HS-27A (cell line): ENCODE measurements around the gene C21orf58.
"Not testable (repeated sequence)": the region's sequence is repeated elsewhere in the genome, so short reads cannot be mapped to it uniquely, and the experiment has no call there.

Source experiments
- DNase-seq: peaks from one replicate; pipeline ENCODE4 v3.0.0-alpha.2; 2012; ENCODE audit warnings: low read depth, missing footprints

Gene C21orf58

GRCh38 chr21:46324390-46325072 lies 861 bp upstream of the C21orf58 start:
- peak; percentile 53 for DNase-seq

- DNase-seq: no peak
These were observed 402 bp downstream of the C21orf58 start for GRCh38 chr21:46323227-46323709.

- no peak for DNase-seq
These were observed 1.1 kb downstream of the C21orf58 start for GRCh38 chr21:46322351-46323226.

GRCh38 chr21:46320331-46320801 lies 3.3 kb downstream of the C21orf58 start:
- no peak for DNase-seq

- DNase-seq: no peak
These were observed 4.5 kb downstream of the C21orf58 start for GRCh38 chr21:46319186-46319585.

- DNase-seq: no peak
These were observed 5.2 kb downstream of the C21orf58 start for GRCh38 chr21:46318464-46318845.

GRCh38 chr21:46317710-46318463 lies 5.8 kb downstream of the C21orf58 start:
- no peak for DNase-seq

- DNase-seq: no peak
These were observed 6.9 kb downstream of the C21orf58 start for GRCh38 chr21:46316708-46317324.

GRCh38 chr21:46314441-46315020 lies 9.1 kb downstream of the C21orf58 start:
- no peak for DNase-seq

- DNase-seq: no peak
These were observed 10.7 kb downstream of the C21orf58 start for GRCh38 chr21:46312949-46313348.

GRCh38 chr21:46311568-46311967 lies 12.1 kb downstream of the C21orf58 start:
- no peak for DNase-seq

GRCh38 chr21:46310260-46310659 lies 13.4 kb downstream of the C21orf58 start:
- DNase-seq: not testable (repeated sequence)

GRCh38 chr21:46308431-46308830 lies 15.2 kb downstream of the C21orf58 start:
- no peak for DNase-seq

- no peak for DNase-seq
These were observed 16.0 kb downstream of the C21orf58 start for GRCh38 chr21:46307625-46308024.

GRCh38 chr21:46304955-46305354 lies 18.7 kb downstream of the C21orf58 start:
- no peak for DNase-seq

GRCh38 chr21:46304437-46304836 lies 19.2 kb downstream of the C21orf58 start:
- DNase-seq: no peak

- DNase-seq: no peak
These were observed 21.9 kb downstream of the C21orf58 start for GRCh38 chr21:46301759-46302158.

GRCh38 chr21:46299167-46299566 lies 24.5 kb downstream of the C21orf58 start:
- DNase-seq: no peak

- DNase-seq: no peak
These were observed 26.1 kb downstream of the C21orf58 start for GRCh38 chr21:46297338-46298271.

- no peak for DNase-seq
These were observed 27.5 kb downstream of the C21orf58 start for GRCh38 chr21:46295996-46296752.
